ENCODE measurements around the gene PCDH9.

DNA sequence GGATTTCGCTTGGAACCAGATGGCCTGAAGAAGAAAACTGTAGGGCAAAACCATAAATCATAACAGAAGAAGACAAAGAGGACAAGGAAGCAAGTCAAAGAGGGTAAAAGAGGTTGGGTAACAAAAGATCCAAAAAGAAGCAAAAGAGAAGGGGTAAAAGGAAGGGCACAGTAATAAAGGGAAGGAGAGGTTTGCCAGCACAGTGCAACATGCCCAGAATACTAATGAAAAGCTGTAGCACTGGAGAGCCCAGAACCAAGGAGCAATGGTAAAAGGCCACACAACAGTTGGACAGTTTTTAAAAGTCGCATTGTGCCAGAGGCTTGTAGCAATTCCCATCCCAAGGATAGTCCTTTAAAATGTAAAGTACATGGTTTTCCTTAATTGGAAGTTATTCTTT lies 506.6 kb downstream of the PCDH9 start:
- TF ChIP-seq POLR2AphosphoS5 (IDR thresholded peaks at IDR 0.05): no peak
- TF ChIP-seq, protein P1, sequence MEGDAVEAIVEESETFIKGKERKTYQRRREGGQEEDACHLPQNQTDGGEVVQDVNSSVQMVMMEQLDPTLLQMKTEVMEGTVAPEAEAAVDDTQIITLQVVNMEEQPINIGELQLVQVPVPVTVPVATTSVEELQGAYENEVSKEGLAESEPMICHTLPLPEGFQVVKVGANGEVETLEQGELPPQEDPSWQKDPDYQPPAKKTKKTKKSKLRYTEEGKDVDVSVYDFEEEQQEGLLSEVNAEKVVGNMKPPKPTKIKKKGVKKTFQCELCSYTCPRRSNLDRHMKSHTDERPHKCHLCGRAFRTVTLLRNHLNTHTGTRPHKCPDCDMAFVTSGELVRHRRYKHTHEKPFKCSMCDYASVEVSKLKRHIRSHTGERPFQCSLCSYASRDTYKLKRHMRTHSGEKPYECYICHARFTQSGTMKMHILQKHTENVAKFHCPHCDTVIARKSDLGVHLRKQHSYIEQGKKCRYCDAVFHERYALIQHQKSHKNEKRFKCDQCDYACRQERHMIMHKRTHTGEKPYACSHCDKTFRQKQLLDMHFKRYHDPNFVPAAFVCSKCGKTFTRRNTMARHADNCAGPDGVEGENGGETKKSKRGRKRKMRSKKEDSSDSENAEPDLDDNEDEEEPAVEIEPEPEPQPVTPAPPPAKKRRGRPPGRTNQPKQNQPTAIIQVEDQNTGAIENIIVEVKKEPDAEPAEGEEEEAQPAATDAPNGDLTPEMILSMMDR (IDR thresholded peaks at IDR 0.05 in 8 of 11, conservative IDR thresholded peaks at IDR 0.05 in 3 of 11): no peak
